SH-SY5Y (cell line): Measurements from ENCODE around the gene EXOC2.

Experiments
- GATA2 ChIP-seq: IDR thresholded peaks from 2 replicates; pipeline ENCODE4 v1.6.1; 2011; ENCODE audit warnings: mild to moderate bottlenecking, low read depth, low read length
- GATA3 ChIP-seq: IDR thresholded peaks from 2 replicates; pipeline ENCODE4 v1.6.1; 2011; ENCODE audit warnings: low read depth, mild to moderate bottlenecking, low read length, moderate library complexity

DNA sequence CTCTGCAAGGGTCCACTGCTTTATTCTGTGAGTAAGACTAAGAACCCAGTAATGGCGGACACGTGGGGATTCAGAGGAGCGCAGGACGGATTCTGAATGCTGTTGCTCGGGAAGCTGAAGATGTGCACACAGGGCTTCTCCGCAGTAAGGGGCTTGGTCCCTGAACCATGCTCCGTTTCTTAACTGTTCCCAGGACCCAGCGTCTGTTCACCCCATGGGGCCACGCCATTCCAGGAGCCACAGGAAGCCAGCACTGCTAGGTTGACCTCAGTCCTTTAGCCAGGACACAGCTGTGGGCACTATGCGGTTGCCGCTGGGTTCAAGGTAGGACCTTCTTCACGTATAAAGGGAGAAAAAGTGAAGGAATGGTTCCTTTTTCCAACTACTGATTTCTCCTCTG, 241.6 kb downstream of the EXOC2 start:
- TF ChIP-seq GATA3 (no peak), GATA2 (no peak)
